Spleen (tissue), 7 donors: Measurements from ENCODE around the gene STAT6.

Experiments used
- POLR2A ChIP-seq, 3 donors: fragments of 450-650 bp; IDR thresholded peaks; one replicate each; pipeline ENCODE4 v1.5.1; 2017; ENCODE audit warnings: antibody characterized with exemption in 3 of 3, mild to moderate bottlenecking in 1 of 3
- POLR2AphosphoS5 ChIP-seq, 3 donors: sonication (generic); formaldehyde crosslinking; IDR thresholded peaks; one replicate each; pipeline ENCODE4 v1.5.1; 2017; ENCODE audit warnings: antibody characterized with exemption in 3 of 3
- TF ChIP-seq, protein P1 (sequence below), 11 experiments: fragments of 200-600 bp in 7 of 11; fragments of 450-650 bp in 4 of 11; sonication (generic) in 4 of 11; IDR thresholded peaks in 8 of 11; conservative IDR thresholded peaks in 3 of 11; 1 replicate in 7 of 11; 2 replicates in 4 of 11; pipeline versions ENCODE4 v1.4.0 to v1.8.0; 2016 to 2021; ENCODE audit warnings: antibody characterized with exemption in 11 of 11, inconsistent platforms in 4 of 11, mild to moderate bottlenecking in 1 of 11
- donor health status: DM: no; HTN: no; CAD: no; lungs with moderate emphysema.
- donor health status: DM: no; HTN: no; CAD: no.
- donor health status: DM: no; HTN: no; CAD: no.

GRCh38 chr12:57099047-57099714, 12.0 kb downstream of the STAT6 start:
- TF ChIP-seq POLR2A (IDR thresholded peaks at IDR 0.05): no peak
- TF ChIP-seq, protein P1, sequence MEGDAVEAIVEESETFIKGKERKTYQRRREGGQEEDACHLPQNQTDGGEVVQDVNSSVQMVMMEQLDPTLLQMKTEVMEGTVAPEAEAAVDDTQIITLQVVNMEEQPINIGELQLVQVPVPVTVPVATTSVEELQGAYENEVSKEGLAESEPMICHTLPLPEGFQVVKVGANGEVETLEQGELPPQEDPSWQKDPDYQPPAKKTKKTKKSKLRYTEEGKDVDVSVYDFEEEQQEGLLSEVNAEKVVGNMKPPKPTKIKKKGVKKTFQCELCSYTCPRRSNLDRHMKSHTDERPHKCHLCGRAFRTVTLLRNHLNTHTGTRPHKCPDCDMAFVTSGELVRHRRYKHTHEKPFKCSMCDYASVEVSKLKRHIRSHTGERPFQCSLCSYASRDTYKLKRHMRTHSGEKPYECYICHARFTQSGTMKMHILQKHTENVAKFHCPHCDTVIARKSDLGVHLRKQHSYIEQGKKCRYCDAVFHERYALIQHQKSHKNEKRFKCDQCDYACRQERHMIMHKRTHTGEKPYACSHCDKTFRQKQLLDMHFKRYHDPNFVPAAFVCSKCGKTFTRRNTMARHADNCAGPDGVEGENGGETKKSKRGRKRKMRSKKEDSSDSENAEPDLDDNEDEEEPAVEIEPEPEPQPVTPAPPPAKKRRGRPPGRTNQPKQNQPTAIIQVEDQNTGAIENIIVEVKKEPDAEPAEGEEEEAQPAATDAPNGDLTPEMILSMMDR (IDR thresholded peaks at IDR 0.05 in 8 of 11, conservative IDR thresholded peaks at IDR 0.05 in 3 of 11): no peak
- no peak for TF ChIP-seq POLR2AphosphoS5 (IDR thresholded peaks at IDR 0.05)
